HG03060 (cell line): ENCODE measurements around the gene FCHO2.

Experiments
- ATAC-seq: cut with Tn5 transposase; IDR thresholded peaks from one replicate; pipeline ENCODE4 v1.9.1; 2021; ENCODE audit warnings: low read depth, moderate number of reproducible peaks; ENCODE audit not compliant: unreplicated experiment

FCHO2 gene

DNA sequence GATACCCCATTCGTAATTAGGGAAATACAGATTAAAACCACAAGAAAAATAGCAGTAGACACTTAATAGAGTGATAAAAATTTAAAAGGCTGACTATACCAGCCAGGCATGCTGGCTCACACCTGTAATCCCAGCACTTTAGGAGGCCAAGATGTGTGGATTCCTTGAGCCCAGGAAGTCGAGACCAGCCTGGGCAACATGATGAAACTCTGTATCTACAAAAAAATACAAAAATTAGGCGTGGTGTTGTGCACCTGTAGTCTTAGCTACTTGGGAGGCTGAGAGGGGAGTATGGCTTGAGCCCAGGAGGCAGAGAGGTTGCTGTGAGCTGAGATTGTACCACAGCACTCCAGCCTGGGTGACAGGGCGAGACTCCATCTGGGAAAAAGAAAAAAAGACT, 72.0 kb downstream of the FCHO2 start:
- no peak for ATAC-seq

DNA sequence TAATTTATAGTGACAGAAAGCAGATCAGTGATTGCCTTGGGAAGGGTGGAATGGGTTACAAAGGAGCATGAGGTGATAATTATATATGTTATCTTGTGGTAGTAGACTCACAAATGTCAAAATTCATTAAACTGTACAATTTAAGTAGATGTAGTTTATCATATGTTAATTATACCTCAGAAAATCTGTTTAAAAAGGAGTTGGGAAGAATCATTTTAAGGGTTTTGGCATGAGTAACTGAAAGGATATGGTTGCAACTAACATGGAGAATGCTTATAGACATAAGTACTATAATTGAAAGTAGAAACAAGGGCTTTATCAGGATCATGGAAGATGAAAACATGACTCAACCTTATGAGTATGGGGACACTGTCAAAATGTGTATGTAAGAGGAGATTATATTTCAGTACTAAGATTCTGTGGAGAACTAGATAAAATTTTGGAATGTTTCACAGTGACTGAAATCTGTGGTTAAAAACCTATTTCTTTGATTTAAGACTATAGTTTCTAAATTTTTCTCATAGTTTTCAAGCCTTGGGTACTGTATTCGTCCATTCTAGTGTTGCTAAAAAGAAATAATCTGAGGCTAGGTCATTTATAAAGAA, 73.3 kb downstream of the FCHO2 start:
- no peak for ATAC-seq

DNA sequence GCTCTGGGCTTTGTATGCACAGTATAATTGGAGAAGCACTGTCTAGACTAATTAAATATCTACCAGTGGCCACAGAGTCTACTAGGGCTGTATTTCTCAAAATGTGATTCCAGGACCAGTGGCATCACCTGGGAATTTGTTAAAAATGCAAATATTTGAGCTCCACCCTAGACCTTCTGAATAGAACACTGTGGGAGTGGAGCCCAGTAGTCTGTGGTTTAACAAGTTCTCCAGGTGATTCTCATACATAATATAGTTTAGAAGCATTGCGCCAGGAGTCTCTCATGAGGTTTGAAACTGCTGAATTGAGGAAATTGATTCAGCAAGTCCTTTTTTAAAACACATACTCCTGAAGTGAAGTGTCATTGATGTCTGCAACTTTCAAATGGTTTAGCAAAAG, 74.7 kb downstream of the FCHO2 start:
- ATAC-seq = no peak

DNA sequence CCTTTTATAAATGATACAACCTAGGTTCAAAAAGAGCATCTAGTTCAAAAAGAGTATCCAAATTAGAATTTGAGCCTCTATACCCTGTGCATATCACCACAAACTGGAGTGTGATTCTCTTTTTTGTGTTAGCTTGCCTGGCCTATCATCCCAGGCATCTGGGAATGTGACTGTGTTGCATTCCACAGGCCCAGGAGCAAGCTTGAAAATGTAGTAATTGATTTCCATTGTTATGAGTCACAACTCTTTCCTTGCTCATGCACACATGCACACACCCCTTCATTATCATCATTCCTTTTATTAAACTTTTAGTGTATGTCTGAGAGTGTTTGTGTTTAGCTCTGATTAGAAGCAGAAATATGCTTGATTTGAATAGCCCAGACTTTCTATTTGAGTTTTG, 75.2 kb downstream of the FCHO2 start:
- no peak for ATAC-seq

DNA sequence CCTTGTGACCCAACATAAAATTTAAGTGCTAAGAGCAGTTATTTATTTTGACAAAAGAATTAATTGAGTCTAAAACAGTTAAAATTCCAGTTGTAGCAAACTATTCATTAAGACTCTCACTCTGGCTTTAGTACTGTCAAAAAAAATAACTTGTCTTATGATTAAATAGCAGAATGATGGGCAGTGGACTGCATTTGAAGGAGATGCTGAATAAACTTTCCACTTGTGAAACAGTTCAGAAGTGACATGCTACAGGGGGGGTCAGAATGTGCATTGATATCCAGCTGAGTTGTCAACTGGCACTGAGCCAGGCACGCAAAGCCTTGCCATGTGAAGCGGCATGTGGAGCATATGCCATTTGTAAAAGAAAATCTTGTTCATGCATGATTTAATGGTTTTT, 76.0 kb downstream of the FCHO2 start:
- ATAC-seq = no peak

DNA sequence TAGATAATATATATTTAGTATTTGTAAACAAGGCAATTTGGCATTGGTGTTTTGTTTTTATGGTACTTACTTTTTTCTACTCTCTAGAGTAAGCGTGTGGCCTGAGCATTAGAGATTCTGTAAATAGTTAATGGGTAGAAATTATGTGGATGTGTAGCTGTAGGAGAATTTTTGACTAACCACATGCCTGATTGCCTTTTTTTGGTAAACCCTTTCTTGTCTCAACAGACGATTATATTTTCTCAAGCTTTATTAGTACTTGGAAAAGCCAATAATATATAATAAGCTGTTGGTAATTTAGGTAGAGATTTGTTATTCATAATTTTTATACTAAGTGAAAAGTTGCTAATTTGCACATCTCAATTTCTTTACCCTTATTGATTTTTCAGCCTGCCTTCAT, 76.8 kb downstream of the FCHO2 start:
- ATAC-seq = no peak

DNA sequence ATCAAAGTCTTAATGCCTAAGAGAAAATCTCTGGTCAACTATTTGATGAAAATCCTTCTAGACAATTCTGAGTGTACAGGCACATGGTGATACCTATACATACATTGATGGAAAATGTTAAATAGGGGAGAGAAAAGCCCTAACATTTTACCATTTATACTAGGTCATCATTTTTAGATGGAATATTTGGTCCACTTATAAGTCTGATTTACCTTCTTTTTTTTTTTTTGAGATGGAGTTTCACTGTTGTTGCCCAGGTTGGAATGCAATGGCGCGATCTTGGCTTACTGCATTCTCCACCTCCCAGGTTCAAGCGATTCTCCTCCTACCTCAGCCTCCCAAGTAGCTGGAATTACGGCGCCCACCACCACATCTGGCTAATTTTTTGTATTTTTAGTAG, 81.7 kb downstream of the FCHO2 start:
- ATAC-seq = no peak

DNA sequence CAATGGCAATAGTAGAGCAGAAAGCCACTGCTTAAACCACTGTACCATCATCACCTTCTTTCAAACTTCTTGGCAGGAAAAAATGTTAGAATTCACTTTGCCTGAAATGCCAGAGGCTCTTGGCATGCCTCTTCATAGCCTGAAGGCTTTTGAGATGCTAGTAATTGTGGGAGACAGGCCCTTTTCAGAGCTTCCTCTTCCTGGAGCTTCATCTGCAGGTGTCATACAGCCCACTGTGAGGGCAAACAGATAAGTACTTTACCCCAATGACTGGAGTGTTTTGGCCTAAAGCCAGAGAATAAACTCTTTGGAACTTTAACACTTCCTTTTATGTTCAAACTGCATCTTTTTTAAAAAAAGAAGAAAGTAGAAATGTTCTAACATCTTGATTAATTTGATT, 83.2 kb downstream of the FCHO2 start:
- ATAC-seq = no peak

DNA sequence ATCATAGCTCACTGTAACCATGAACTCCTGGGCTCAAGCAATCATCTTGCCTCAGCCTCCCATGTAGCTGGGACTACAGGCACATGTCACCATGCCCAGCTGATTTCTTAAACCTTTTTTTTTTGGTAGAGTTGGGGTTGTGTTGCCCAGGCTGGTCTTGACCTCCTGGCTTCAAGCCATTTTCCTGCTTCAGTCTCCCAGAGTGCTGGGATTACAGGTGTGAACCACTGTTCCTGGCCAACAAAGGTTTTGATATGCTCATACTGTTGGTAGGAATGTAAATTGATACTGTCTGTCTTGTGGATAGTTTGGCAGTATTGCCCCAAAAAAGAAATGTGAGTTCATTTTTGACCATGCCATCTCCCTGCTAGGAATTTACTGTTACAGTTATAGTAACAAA, 87.2 kb downstream of the FCHO2 start:
- no peak for ATAC-seq

DNA sequence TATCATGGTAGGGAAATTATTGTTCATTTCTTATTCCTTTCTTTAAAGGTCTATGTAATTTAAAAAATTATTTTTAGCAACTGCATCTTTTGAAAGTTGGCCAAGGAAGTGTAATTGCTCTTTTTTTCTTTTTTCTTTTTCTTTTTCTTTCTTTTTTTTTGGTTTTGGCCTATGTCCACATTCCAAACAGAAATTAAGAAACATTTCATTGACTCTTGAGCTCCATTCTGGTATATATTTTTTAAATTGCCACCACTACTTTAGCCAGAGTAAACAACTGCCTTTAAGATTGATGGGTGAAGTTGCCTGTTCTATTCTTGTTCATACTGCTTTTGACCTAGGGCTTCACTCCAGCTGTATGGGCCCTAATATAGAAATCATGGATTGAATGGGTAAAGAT, 88.7 kb downstream of the FCHO2 start:
- no peak for ATAC-seq

DNA sequence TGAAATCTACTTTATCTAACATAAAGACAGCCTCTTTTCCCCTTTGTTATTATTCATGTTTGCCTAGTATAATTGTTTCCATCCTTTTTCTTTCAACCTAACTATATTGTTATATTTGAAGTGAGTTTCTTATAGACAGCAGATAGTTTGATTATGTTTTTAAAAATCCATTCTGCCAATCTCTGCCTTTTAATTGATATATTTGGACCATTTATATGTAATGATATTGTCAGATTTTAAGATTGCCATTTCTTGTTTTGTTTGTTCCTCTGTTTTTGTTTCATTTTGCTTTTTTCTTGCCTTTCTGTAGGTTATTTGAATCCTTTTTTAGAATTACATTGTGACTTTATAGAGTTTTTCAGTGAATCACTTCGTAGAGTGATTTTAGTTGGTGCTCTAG, 89.8 kb downstream of the FCHO2 start:
- no peak for ATAC-seq

DNA sequence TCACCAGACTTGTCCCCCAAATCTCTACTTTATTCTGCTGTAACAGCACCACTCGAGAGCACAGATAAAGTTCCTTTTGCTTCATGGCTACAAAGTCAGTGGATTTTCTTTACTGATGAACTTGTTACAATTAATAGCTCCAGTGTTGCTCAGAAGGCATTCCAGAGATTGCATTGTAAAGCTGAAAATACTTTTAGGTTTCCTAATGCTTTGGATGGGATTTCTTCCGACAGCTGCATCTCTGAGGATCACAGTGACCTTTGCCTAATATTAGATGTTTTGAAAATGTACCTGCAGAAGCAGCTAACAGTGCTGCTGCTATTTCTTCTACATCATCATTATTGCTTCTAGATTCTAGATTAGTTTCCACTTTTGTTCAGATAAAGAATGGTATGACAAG, 105.8 kb downstream of the FCHO2 start:
- no peak for ATAC-seq

DNA sequence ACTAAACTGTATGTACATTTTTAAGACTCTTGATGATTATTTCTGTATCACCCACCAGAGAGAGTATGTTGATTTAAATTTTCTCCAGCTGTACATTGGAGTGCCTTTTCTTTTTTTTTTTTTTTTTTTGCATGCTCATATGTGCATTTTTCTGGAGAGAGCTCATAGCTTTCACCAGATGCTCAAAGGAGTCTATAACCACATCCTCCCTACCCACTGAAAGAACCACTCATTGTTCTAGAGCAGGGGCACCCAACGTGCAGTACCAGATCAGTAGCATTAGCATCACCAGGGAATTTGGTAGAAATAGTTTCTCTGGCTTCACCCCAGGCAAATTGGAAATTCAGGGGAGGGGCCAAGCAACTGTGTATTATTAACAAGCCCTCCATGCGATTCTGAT, 110.6 kb downstream of the FCHO2 start:
- ATAC-seq = no peak

DNA sequence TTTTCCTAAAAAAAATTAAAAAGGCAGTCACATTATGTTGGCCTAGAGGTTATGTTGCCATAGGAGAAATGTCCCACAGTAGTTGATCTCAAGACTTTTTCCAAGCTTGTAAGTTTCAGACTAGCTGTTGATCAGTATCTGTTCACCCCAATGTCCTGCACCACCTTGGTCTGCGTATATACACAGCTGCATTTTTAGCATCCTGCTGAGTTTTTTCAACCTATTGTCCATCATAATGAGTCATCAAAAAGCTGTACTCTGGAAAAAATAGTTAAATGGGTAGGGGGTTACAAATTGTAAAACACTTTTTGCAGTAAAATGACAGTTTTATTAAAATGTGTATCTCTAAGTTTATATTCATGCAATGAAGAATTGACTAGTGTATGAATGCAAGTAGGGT, 111.4 kb downstream of the FCHO2 start:
- no peak for ATAC-seq

DNA sequence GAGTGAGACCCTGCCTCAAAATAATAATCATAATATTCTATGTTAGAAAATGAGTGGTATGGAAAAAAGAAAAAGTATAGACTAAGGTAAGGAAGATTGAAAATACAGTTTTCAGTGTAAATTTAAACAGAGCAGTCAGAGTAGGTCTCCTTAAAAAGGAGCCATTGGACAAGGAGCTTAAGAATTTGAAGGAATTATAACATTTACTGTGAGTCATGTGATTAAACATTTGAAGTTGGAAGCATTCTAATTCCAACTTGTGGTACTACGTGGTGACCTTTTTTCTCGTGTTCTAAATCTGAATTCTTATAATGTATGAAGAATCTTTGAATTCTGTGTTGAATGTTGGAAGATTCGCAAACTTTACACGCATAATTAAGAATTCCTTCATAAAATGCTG, 125.3 kb downstream of the FCHO2 start:
- ATAC-seq = no peak

DNA sequence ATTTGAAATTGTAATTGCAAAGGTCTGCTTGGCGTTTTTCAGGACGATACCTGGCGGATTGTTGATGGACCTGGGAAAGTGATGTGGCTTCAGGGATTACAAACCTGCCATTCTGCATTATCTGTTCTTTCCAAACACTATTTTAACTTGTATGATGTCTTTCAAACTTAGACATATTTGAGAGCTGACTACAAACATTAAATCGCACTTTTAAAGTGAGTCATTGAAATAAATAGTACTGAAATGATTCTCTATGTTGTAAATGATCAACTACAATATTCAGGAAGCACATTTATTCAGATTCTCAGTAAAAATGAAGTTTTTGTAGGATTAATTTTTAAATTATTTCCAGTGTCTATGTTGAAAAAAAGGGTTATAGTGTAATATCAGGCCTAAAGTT, 132.2 kb downstream of the FCHO2 start:
- ATAC-seq = no peak

DNA sequence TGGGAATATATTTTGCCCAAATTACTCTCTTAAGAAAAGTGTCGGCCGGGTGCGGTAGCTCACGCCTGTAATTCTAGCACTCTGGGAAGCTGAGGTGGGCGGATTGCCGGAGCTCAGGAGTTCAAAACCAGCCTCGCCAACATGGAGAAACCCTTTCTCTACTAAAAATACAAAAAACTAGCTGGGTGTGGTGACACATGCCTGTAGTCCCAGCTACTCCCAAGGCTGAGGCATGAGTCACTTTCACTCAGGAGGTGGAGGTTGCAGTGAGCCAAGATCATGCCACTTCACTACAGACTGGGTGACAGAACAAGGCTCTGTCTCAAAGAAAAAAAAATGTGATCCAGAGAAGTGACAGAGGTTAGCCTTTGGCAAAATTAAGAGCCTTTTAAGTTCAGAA, 138.1 kb downstream of the FCHO2 start:
- ATAC-seq = no peak

DNA sequence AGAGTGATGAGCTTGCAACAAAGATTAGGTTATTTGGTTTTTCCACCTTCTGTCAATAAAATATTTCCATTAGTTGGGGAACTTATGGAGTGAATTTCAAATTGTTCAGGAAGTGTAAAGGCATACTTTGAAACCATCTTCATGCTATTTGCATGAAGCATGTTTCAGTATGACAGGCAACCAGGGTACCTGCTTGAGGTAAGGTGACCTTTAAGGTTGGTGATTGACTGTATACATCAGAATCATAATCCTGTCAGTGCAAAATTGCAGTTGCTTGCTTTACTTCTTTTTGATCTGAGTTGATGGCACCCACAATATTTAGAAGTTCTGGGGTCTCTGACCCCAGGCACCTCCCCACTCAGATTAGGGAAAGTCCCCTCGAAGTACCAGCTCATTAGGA, 138.6 kb downstream of the FCHO2 start:
- no peak for ATAC-seq

DNA sequence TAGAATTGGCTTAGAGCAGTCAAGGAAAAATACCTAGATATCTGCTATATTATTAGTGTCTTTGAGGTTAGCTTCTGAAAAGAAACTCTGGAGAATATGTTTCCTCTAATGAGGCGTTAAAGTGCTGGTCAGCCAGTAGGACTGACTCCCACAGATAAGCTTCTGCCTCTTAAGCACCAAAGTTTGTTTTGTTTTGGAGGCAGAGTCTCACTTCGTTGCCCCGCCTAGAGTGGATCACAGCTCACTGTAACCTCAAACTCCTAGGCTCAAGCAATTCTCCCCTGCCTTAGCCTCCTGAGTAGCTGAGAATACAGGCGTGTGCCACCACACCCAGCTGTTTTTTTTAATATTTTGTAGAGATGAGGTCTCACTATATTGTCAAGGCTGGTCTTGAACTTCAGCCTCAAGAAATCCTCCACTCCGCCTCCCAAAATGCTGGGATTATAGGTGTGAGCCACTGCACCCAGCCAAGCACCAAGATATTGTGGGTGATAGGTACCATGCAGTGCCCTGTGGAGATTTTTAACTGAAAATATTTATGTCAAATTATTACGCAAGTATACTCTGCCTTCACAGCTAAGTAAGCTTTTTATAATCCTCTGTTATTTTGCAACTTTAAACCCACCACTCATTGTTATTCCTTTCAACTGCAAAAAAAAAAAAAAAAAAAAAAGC, 139.9 kb downstream of the FCHO2 start:
- no peak for ATAC-seq

DNA sequence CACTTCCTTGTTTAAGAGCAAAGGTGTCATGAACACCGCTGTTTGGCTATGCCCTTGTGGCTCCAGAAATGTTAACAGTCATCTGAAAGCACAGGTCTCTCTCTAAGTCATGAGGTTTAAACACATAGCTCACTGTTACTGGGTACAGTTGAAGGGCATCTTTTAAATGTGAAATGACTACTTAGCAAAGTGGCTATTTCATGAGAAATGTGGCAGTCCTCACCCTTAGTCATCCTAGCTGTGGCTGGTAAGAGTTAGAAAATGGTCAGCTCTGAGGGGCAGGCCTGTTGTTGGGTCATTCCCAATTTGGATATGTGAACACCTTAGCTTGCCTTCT, 140.4 kb downstream of the FCHO2 start:
- no peak for ATAC-seq

DNA sequence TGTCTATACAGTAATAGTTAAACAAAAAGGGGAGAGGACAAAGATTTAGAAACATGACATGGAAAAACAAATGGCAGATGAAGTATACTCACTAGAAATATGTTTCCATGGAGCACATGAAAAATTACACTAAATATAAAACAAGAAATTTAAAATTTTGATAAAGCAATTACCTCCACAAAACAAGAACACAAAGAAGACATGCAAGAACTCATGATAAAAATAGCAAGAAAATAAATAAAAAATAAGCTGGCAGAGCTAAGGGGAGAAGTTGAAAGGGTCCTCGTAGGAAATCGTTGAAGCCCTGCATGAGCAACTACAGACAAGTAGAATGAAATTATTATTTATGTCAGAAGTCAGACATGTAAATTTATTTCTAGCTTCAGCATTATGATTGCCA, 141.9 kb downstream of the FCHO2 start:
- ATAC-seq = no peak

DNA sequence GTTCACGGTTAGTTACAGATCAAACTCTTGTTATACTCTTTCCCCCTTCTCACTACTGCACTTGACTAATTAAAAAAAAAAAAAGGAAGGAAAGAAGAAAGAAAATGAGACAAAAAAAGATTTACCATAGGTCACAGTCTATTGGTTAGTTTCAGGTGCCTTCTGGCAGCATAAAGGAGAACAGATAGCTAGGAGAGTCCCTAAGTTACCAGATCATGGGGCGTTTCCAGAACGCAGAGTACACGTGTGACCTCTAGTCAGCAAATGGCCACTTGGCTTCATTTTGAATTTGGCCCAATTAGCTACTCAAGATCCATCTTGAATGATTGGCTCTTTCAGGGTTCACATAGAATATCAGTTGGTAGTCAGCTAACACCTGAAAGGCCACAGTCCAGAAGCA, 144.3 kb downstream of the FCHO2 start:
- ATAC-seq = no peak

DNA sequence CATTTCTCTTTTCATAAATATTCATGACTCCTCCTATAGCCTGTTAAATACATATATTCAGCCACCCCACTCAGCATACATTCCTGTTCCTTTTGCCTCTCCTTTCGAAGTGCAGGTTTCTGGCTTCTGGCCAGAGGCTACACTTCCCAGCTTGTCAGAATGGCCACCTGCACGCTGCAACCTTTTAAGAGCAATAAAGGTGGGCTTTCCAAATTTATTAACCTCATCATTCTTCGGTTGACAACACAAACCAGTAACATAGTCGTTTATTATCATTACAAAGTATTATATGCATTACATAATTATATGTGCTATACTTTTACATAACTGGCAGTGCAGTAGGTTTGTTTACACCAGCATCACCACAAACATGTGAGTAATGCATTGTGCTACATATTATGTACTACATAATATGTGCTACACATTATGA, 148.0 kb downstream of the FCHO2 start:
- no peak for ATAC-seq
